ENCODE measurements around the gene MARCHF3.

GRCh38 chr5:126881821-126882600 is 148.3 kb downstream of the MARCHF3 start:
- TF ChIP-seq CTCF (IDR thresholded peaks at IDR 0.05; ENCODE audit: low read depth, low read length) = no peak
- no peak for TF ChIP-seq POLR2A (IDR thresholded peaks at IDR 0.05; ENCODE audit: extremely low read depth, insufficient read length)

All from NB4 (cell line).